HEK293 (cell line): ENCODE measurements around the gene UBE3B.

ENCODE experiments used
- CTCF ChIP-seq: fragments of 450-650 bp; formaldehyde crosslinking; IDR thresholded peaks from 2 replicates; pipeline ENCODE4 v1.5.1; 2016; ENCODE audit warnings: missing biosample characterization, missing genetic modification characterization
- HOXD13 ChIP-seq: sonication (generic); formaldehyde crosslinking; IDR thresholded peaks from 2 replicates; pipeline ENCODE4 v1.8.0; 2022; ENCODE audit warnings: missing genetic modification reagents, borderline replicate concordance
- OVOL3 ChIP-seq: fragments of 450-650 bp; formaldehyde crosslinking; IDR thresholded peaks from 2 replicates; pipeline ENCODE4 v1.5.1; 2016; ENCODE audit warnings: missing biosample characterization, missing genetic modification characterization
- ZNF10 ChIP-seq: fragments of 450-650 bp; formaldehyde crosslinking; IDR thresholded peaks from 2 replicates; pipeline ENCODE4 v1.5.1; 2017; ENCODE audit warnings: missing biosample characterization, missing genetic modification characterization
- ZNF133 ChIP-seq: fragments of 450-650 bp; formaldehyde crosslinking; IDR thresholded peaks from 2 replicates; pipeline ENCODE4 v1.5.1; 2016; ENCODE audit warnings: missing biosample characterization, missing genetic modification characterization
- ZNF202 ChIP-seq: fragments of 450-650 bp; formaldehyde crosslinking; IDR thresholded peaks from 2 replicates; pipeline ENCODE4 v1.5.1; 2016; ENCODE audit warnings: missing biosample characterization, missing genetic modification characterization, borderline replicate concordance
- ZNF214 ChIP-seq: fragments of 450-650 bp; formaldehyde crosslinking; IDR thresholded peaks from 2 replicates; pipeline ENCODE4 v1.5.1; 2017; ENCODE audit warnings: missing biosample characterization, mild to moderate bottlenecking, missing genetic modification characterization, borderline replicate concordance
- ZNF24 ChIP-seq: fragments of 450-650 bp; formaldehyde crosslinking; IDR thresholded peaks from 2 replicates; pipeline ENCODE4 v1.5.1; 2016; ENCODE audit warnings: missing biosample characterization, missing genetic modification characterization
- ZNF449 ChIP-seq: fragments of 450-650 bp; formaldehyde crosslinking; IDR thresholded peaks from 2 replicates; pipeline ENCODE4 v1.5.1; 2017; ENCODE audit warnings: missing biosample characterization, mild to moderate bottlenecking, missing genetic modification characterization, moderate library complexity
- ZNF473 ChIP-seq: fragments of 450-650 bp; formaldehyde crosslinking; IDR thresholded peaks from 2 replicates; pipeline ENCODE4 v1.5.1; 2017; ENCODE audit warnings: missing biosample characterization, missing genetic modification characterization
- ZNF529 ChIP-seq: fragments of 450-650 bp; formaldehyde crosslinking; IDR thresholded peaks from 2 replicates; pipeline ENCODE4 v1.5.1; 2017; ENCODE audit warnings: missing genetic modification characterization, missing biosample characterization; ENCODE audit not compliant: insufficient replicate concordance
- ZNF530 ChIP-seq: fragments of 450-650 bp; formaldehyde crosslinking; IDR thresholded peaks from 2 replicates; pipeline ENCODE4 v1.5.1; 2016; ENCODE audit warnings: low read depth, missing biosample characterization, missing genetic modification characterization
- ZNF610 ChIP-seq: fragments of 450-650 bp; formaldehyde crosslinking; IDR thresholded peaks from 2 replicates; pipeline ENCODE4 v1.5.1; 2016; ENCODE audit warnings: missing biosample characterization, missing genetic modification characterization, borderline replicate concordance
- ZNF704 ChIP-seq: fragments of 450-650 bp; formaldehyde crosslinking; IDR thresholded peaks from 2 replicates; pipeline ENCODE4 v1.5.1; 2016; ENCODE audit warnings: missing biosample characterization, missing genetic modification characterization
- TF ChIP-seq, protein P1 (sequence below): fragments of 450-650 bp; formaldehyde crosslinking; IDR thresholded peaks from 2 replicates; pipeline ENCODE4 v1.5.1; 2017; ENCODE audit warnings: missing biosample characterization, missing genetic modification characterization
- TF ChIP-seq, protein P2 (sequence below): fragments of 450-650 bp; formaldehyde crosslinking; IDR thresholded peaks from 2 replicates; pipeline ENCODE4 v1.5.1; 2017; ENCODE audit warnings: missing biosample characterization, missing genetic modification characterization
- TF ChIP-seq, protein P3 (sequence below): fragments of 450-650 bp; formaldehyde crosslinking; IDR thresholded peaks from 2 replicates; pipeline ENCODE4 v1.5.1; 2017; ENCODE audit warnings: missing biosample characterization, missing genetic modification characterization
- TF ChIP-seq, protein P4 (sequence below): fragments of 450-650 bp; formaldehyde crosslinking; IDR thresholded peaks from 2 replicates; pipeline ENCODE4 v1.5.1; 2016; ENCODE audit warnings: missing biosample characterization, missing genetic modification characterization
- TF ChIP-seq, protein P5 (sequence below): fragments of 450-650 bp; IDR thresholded peaks from 2 replicates; pipeline ENCODE4 v1.5.1; 2018; ENCODE audit warnings: missing biosample characterization, missing genetic modification characterization
- TF ChIP-seq, protein P6 (sequence below): fragments of 450-650 bp; formaldehyde crosslinking; IDR thresholded peaks from 2 replicates; pipeline ENCODE4 v1.5.1; 2016; ENCODE audit warnings: missing biosample characterization, missing genetic modification characterization, borderline replicate concordance

UBE3B gene

GRCh38 chr12:109477185-109477962 is at the start of gene UBE3B, which contains the start of gene KCTD10 (continued):
- TF ChIP-seq, protein P1, sequence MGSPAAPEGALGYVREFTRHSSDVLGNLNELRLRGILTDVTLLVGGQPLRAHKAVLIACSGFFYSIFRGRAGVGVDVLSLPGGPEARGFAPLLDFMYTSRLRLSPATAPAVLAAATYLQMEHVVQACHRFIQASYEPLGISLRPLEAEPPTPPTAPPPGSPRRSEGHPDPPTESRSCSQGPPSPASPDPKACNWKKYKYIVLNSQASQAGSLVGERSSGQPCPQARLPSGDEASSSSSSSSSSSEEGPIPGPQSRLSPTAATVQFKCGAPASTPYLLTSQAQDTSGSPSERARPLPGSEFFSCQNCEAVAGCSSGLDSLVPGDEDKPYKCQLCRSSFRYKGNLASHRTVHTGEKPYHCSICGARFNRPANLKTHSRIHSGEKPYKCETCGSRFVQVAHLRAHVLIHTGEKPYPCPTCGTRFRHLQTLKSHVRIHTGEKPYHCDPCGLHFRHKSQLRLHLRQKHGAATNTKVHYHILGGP (tag by site-specific recombination), result no peak
- peak; percentile 94 for TF ChIP-seq ZNF24 (tag by site-specific recombination)
- no peak for TF ChIP-seq ZNF530 (tag by site-specific recombination)
- no peak for TF ChIP-seq ZNF214 (tag by site-specific recombination)
- TF ChIP-seq, protein P2, sequence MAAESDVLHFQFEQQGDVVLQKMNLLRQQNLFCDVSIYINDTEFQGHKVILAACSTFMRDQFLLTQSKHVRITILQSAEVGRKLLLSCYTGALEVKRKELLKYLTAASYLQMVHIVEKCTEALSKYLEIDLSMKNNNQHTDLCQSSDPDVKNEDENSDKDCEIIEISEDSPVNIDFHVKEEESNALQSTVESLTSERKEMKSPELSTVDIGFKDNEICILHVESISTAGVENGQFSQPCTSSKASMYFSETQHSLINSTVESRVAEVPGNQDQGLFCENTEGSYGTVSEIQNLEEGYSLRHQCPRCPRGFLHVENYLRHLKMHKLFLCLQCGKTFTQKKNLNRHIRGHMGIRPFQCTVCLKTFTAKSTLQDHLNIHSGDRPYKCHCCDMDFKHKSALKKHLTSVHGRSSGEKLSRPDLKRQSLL, result no peak; the same call in 1 of the 2 replicates
- TF ChIP-seq ZNF10 (tag by site-specific recombination), result no peak
- TF ChIP-seq, protein P3, sequence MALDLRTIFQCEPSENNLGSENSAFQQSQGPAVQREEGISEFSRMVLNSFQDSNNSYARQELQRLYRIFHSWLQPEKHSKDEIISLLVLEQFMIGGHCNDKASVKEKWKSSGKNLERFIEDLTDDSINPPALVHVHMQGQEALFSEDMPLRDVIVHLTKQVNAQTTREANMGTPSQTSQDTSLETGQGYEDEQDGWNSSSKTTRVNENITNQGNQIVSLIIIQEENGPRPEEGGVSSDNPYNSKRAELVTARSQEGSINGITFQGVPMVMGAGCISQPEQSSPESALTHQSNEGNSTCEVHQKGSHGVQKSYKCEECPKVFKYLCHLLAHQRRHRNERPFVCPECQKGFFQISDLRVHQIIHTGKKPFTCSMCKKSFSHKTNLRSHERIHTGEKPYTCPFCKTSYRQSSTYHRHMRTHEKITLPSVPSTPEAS (tag by site-specific recombination), result peak; percentile 69
- no peak for TF ChIP-seq ZNF529 (tag by site-specific recombination)
- no peak for TF ChIP-seq ZNF473 (tag by site-specific recombination)
- no peak for TF ChIP-seq ZNF704 (tag by site-specific recombination)
- TF ChIP-seq ZNF133 (tag by site-specific recombination), result no peak
- peak; percentile 60; the same call in 1 of the 2 replicates for TF ChIP-seq CTCF (tag by site-specific recombination)
- TF ChIP-seq OVOL3 (tag by site-specific recombination), result peak; percentile 83
- TF ChIP-seq, protein P4, sequence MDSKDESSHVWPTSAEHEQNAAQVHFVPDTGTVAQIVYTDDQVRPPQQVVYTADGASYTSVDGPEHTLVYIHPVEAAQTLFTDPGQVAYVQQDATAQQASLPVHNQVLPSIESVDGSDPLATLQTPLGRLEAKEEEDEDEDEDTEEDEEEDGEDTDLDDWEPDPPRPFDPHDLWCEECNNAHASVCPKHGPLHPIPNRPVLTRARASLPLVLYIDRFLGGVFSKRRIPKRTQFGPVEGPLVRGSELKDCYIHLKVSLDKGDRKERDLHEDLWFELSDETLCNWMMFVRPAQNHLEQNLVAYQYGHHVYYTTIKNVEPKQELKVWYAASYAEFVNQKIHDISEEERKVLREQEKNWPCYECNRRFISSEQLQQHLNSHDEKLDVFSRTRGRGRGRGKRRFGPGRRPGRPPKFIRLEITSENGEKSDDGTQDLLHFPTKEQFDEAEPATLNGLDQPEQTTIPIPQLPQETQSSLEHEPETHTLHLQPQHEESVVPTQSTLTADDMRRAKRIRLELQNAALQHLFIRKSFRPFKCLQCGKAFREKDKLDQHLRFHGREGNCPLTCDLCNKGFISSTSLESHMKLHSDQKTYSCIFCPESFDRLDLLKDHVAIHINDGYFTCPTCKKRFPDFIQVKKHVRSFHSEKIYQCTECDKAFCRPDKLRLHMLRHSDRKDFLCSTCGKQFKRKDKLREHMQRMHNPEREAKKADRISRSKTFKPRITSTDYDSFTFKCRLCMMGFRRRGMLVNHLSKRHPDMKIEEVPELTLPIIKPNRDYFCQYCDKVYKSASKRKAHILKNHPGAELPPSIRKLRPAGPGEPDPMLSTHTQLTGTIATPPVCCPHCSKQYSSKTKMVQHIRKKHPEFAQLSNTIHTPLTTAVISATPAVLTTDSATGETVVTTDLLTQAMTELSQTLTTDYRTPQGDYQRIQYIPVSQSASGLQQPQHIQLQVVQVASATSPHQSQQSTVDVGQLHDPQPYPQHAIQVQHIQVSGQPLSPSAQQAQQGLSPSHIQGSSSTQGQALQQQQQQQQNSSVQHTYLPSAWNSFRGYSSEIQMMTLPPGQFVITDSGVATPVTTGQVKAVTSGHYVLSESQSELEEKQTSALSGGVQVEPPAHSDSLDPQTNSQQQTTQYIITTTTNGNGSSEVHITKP (tag by site-specific recombination), result peak; percentile 74
- TF ChIP-seq HOXD13 (CRISPR knock-in tag), result 0 out of 2 replicates have a peak, but pooled peaks have one; percentile 28
- TF ChIP-seq ZNF449 (tag by site-specific recombination), result peak; percentile 83
- TF ChIP-seq, protein P5, sequence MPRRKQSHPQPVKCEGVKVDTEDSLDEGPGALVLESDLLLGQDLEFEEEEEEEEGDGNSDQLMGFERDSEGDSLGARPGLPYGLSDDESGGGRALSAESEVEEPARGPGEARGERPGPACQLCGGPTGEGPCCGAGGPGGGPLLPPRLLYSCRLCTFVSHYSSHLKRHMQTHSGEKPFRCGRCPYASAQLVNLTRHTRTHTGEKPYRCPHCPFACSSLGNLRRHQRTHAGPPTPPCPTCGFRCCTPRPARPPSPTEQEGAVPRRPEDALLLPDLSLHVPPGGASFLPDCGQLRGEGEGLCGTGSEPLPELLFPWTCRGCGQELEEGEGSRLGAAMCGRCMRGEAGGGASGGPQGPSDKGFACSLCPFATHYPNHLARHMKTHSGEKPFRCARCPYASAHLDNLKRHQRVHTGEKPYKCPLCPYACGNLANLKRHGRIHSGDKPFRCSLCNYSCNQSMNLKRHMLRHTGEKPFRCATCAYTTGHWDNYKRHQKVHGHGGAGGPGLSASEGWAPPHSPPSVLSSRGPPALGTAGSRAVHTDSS (tag by site-specific recombination), result peak; percentile 30; the same call in 1 of the 2 replicates
- peak; percentile 75; the same call in 1 of the 2 replicates for TF ChIP-seq ZNF610 (tag by site-specific recombination)
- TF ChIP-seq, protein P6, sequence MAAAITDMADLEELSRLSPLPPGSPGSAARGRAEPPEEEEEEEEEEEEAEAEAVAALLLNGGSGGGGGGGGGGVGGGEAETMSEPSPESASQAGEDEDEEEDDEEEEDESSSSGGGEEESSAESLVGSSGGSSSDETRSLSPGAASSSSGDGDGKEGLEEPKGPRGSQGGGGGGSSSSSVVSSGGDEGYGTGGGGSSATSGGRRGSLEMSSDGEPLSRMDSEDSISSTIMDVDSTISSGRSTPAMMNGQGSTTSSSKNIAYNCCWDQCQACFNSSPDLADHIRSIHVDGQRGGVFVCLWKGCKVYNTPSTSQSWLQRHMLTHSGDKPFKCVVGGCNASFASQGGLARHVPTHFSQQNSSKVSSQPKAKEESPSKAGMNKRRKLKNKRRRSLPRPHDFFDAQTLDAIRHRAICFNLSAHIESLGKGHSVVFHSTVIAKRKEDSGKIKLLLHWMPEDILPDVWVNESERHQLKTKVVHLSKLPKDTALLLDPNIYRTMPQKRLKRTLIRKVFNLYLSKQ, result 0 out of 2 replicates have a peak, but pooled peaks have one; percentile 2
- TF ChIP-seq ZNF202 (tag by site-specific recombination), result no peak
